SK-N-SH (cell line): ENCODE measurements around the gene BACE1-AS. TPM values are rescaled to one million over a fixed set of nuclear protein-coding genes. Genes with fewer than 3 reads are reported as not detected.

ENCODE experiments used
- CTCF ChIA-PET: fragments of 300-600, 350-600 bp; formaldehyde crosslinking; extraction: SDS; loops from one replicate; lab custom pipeline; 2021; lab: Yijun Ruan, JAX
- POLR2A ChIA-PET: fragments of 350-600 bp; sonication (Branson Sonifier 250); formaldehyde crosslinking; extraction: SDS; loops from one replicate; lab custom pipeline; 2020; ENCODE audit warnings: antibody characterized with exemption, inconsistent platforms; lab: Yijun Ruan, JAX
- DNase-seq: peaks from one replicate; pipeline ENCODE4 v3.0.0; 2012
- H2AFZ ChIP-seq: fragments of 200-600 bp; sonication (generic); 2 replicates; pipeline ENCODE4 v1.8.1; 2016; ENCODE audit warnings: antibody characterized with exemption, mild to moderate bottlenecking, low read depth
- H3F3A ChIP-seq: fragments of 200-600 bp; sonication (generic); replicated peaks from 2 replicates; pipeline ENCODE3; 2016; ENCODE audit warnings: antibody characterized with exemption, mild to moderate bottlenecking; ENCODE audit not compliant: insufficient read depth
- H3K27ac ChIP-seq, 2 experiments: fragments of 200-500 bp in 1 of 2; fragments of 200-600 bp in 1 of 2; sonication (Bioruptor generic) in 1 of 2; sonication (generic), shearing (Covaris generic) in 1 of 2; 2 replicates each; pipeline versions ENCODE4 v1.5.1 to v1.6.1; 2014 to 2016; ENCODE audit warnings: low read depth in 2 of 2, inconsistent platforms in 1 of 2, low read length in 1 of 2, mild to moderate bottlenecking in 1 of 2, mixed read lengths in 1 of 2
- H3K27me3 ChIP-seq: fragments of 200-600 bp; sonication (generic), shearing (Covaris generic); 2 replicates; pipeline ENCODE4 v1.6.1; 2016; ENCODE audit warnings: mixed run types; ENCODE audit not compliant: insufficient read depth
- H3K36me3 ChIP-seq, 2 experiments: fragments of 200-500 bp in 1 of 2; fragments of 200-600 bp in 1 of 2; sonication (Bioruptor generic) in 1 of 2; sonication (generic) in 1 of 2; replicated peaks in 1 of 2; 2 replicates each; pipeline versions ENCODE3 to v1.5.1; 2014 to 2016; ENCODE audit warnings: low read length in 1 of 2, mild to moderate bottlenecking in 1 of 2; ENCODE audit not compliant: insufficient read depth in 2 of 2, control insufficient read depth in 1 of 2
- H3K4me1 ChIP-seq, 2 experiments: fragments of 200-500 bp in 1 of 2; fragments of 200-600 bp in 1 of 2; sonication (Bioruptor generic) in 1 of 2; sonication (generic), shearing (Covaris generic) in 1 of 2; 2 replicates each; pipeline versions ENCODE4 v1.5.1 to v1.6.1; 2014 to 2016; ENCODE audit warnings: low read depth in 1 of 2, low read length in 1 of 2, mixed run types in 1 of 2; ENCODE audit not compliant: insufficient read depth in 2 of 2, control insufficient read depth in 1 of 2
- H3K4me2 ChIP-seq: fragments of 200-600 bp; sonication (generic), shearing (Covaris generic); 2 replicates; pipeline ENCODE4 v1.6.1; 2017; ENCODE audit warnings: mixed run types
- H3K4me3 ChIP-seq, 2 experiments: fragments of 200-500 bp in 1 of 2; fragments of 200-600 bp in 1 of 2; sonication (Bioruptor generic) in 1 of 2; sonication (generic), shearing (Covaris generic) in 1 of 2; 2 replicates each; pipeline versions ENCODE4 v1.5.1 to v1.8.1; 2014 to 2016; ENCODE audit warnings: low read depth in 2 of 2, inconsistent platforms in 1 of 2, low read length in 1 of 2, mild to moderate bottlenecking in 1 of 2, mixed read lengths in 1 of 2, moderate library complexity in 1 of 2
- H3K79me2 ChIP-seq: fragments of 200-600 bp; sonication (generic); 2 replicates; pipeline ENCODE4 v1.8.1; 2017; ENCODE audit warnings: mild to moderate bottlenecking; ENCODE audit not compliant: insufficient read depth
- H3K9ac ChIP-seq: fragments of 200-600 bp; sonication (generic); 2 replicates; pipeline ENCODE4 v1.6.1; 2017; ENCODE audit warnings: mixed run types
- H3K9me2 ChIP-seq: fragments of 200-600 bp; sonication (generic); 2 replicates; pipeline ENCODE4 v1.6.1; 2017; ENCODE audit warnings: mixed run types
- H3K9me3 ChIP-seq: fragments of 200-600 bp; sonication (generic); 2 replicates; pipeline ENCODE4 v1.6.1; 2017; ENCODE audit warnings: mixed run types, mild to moderate bottlenecking, moderate library complexity
- H4K20me1 ChIP-seq: fragments of 200-600 bp; sonication (generic); 2 replicates; pipeline ENCODE4 v1.6.1; 2017; ENCODE audit warnings: mild to moderate bottlenecking, mixed run types; ENCODE audit not compliant: insufficient read depth
- EZH2phosphoT487 ChIP-seq: fragments of 200-600 bp; sonication (generic); IDR thresholded peaks from 2 replicates; pipeline ENCODE4 v1.6.1; 2017; ENCODE audit warnings: low read depth, mixed run types, mild to moderate bottlenecking, antibody characterized with exemption, moderate library complexity, borderline replicate concordance
- IRF3 ChIP-seq: fragments of 150-350 bp; IDR thresholded peaks from 2 replicates; pipeline ENCODE4 v1.6.1; 2016; ENCODE audit warnings: mild to moderate bottlenecking, low read depth, low read length
- MEF2A ChIP-seq: IDR thresholded peaks from 2 replicates; pipeline ENCODE4 v1.4.0; 2012; ENCODE audit warnings: low read depth, borderline replicate concordance
- MXI1 ChIP-seq: IDR thresholded peaks from 2 replicates; pipeline ENCODE4 v1.6.1; 2012; ENCODE audit warnings: mild to moderate bottlenecking, low read depth, low read length, improper control_type of control experiment
- USF2 ChIP-seq: fragments of 150-350 bp; IDR thresholded peaks from 2 replicates; pipeline ENCODE4 v1.6.1; 2017; ENCODE audit warnings: antibody characterized with exemption, low read length, low read depth, borderline replicate concordance
- WGBS: methylation state at CpG from one replicate; pipeline ENCODE4 v1.1.6; 2017; ENCODE audit warnings: low lambda C conversion rate; 5-methylcytosine and 5-hydroxymethylcytosine counted together
- polyA plus RNA-seq, 3 experiments: library from polyadenylated mRNA; depleted of rRNA; stranded (reverse); fragments of >200 nt; gene quantifications; 2 replicates each; pipeline ENCODE4 v1.2.3, GENCODE V29; 2012
- TF ChIP-seq, protein P1 (sequence below): IDR thresholded peaks from 2 replicates; pipeline ENCODE4 v1.6.1; 2012; ENCODE audit warnings: mild to moderate bottlenecking, low read depth, low read length, moderate library complexity
- TF ChIP-seq, protein P2 (sequence below): IDR thresholded peaks from 2 replicates; pipeline ENCODE4 v1.4.0; 2012; ENCODE audit warnings: low read depth, borderline replicate concordance

Gene BACE1-AS
- polyA plus RNA-seq, 1 of the 3 experiments (the other 2 are of a cell fraction), result 5.7 TPM

- TF ChIP-seq, protein P1, sequence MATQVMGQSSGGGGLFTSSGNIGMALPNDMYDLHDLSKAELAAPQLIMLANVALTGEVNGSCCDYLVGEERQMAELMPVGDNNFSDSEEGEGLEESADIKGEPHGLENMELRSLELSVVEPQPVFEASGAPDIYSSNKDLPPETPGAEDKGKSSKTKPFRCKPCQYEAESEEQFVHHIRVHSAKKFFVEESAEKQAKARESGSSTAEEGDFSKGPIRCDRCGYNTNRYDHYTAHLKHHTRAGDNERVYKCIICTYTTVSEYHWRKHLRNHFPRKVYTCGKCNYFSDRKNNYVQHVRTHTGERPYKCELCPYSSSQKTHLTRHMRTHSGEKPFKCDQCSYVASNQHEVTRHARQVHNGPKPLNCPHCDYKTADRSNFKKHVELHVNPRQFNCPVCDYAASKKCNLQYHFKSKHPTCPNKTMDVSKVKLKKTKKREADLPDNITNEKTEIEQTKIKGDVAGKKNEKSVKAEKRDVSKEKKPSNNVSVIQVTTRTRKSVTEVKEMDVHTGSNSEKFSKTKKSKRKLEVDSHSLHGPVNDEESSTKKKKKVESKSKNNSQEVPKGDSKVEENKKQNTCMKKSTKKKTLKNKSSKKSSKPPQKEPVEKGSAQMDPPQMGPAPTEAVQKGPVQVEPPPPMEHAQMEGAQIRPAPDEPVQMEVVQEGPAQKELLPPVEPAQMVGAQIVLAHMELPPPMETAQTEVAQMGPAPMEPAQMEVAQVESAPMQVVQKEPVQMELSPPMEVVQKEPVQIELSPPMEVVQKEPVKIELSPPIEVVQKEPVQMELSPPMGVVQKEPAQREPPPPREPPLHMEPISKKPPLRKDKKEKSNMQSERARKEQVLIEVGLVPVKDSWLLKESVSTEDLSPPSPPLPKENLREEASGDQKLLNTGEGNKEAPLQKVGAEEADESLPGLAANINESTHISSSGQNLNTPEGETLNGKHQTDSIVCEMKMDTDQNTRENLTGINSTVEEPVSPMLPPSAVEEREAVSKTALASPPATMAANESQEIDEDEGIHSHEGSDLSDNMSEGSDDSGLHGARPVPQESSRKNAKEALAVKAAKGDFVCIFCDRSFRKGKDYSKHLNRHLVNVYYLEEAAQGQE, result no peak
- TF ChIP-seq IRF3 (no peak), EZH2phosphoT487 (no peak), MXI1 (no peak)
- TF ChIP-seq, protein P2, sequence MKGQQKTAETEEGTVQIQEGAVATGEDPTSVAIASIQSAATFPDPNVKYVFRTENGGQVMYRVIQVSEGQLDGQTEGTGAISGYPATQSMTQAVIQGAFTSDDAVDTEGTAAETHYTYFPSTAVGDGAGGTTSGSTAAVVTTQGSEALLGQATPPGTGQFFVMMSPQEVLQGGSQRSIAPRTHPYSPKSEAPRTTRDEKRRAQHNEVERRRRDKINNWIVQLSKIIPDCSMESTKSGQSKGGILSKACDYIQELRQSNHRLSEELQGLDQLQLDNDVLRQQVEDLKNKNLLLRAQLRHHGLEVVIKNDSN, result no peak
Observed at GRCh38 chr11:117295438-117296137, 4.4 kb downstream of the BACE1-AS start (continued).

- Histone ChIP-seq H3K4me3 (no peak overlapping the region), H3K79me2 (no peaks in the 10 kb centered on the region)
- TF ChIP-seq, protein P2, result no peak
- TF ChIP-seq MEF2A, result no peak
- no peak for TF ChIP-seq USF2
- TF ChIP-seq IRF3, result no peak
- TF ChIP-seq, all 33 proteins: peak for 0
- POLR2A ChIA-PET, result no interaction called here
- CTCF ChIA-PET, result interaction anchor here (1.0 kb wide), 1 partner anchor 11 kb away, joined by 3 read pairs; no protein-coding TSS in a partner anchor
- Histone ChIP-seq H4K20me1 (no peaks in the 10 kb centered on the region), H3F3A (peaks cover 7% of the 10 kb centered on the region), H3K9me3 (no peaks in the 10 kb centered on the region), H3K27ac (no peak overlapping the region), H3K9me2 (no peaks in the 10 kb centered on the region), H2AFZ (no peak overlapping the region), H3K36me3 (peaks cover 0 to 15% of the 10 kb centered on the region in 2 experiments), H3K4me1 (peaks cover 0 to 15% of the 10 kb centered on the region in 2 experiments; a peak in 1 of 4 replicates), H3K9ac (no peak overlapping the region), H3K27me3 (no peaks in the 10 kb centered on the region), H3K4me2 (no peak overlapping the region)
- WGBS, result 96% methylated on average over 6 of the region's 6 CpGs
- no peak for DNase-seq
Observed at GRCh38 chr11:117296881-117297280, 5.7 kb downstream of the BACE1-AS start.
